Adipocyte (in vitro differentiated cells): ENCODE measurements around the gene LRRN2.
"Not testable (repeated sequence)": the region's sequence is repeated elsewhere in the genome, so short reads cannot be mapped to it uniquely, and the experiment has no call there.

Source experiments
- DNase-seq: peaks from one replicate; pipeline ENCODE4 v3.0.0-alpha.2; 2015; ENCODE audit warnings: low read depth
- H3K27me3 ChIP-seq: replicated peaks from 2 replicates; pipeline ENCODE4 v1.7.0; 2013; ENCODE audit warnings: mild to moderate bottlenecking, low read length, moderate library complexity; ENCODE audit not compliant: control insufficient read depth, insufficient read depth
- H3K36me3 ChIP-seq: 2 replicates; pipeline ENCODE4 v1.7.0; 2013; ENCODE audit warnings: low read length, mild to moderate bottlenecking, moderate library complexity; ENCODE audit not compliant: control insufficient read depth, insufficient read depth, severe bottlenecking
- H3K4me1 ChIP-seq: 2 replicates; pipeline ENCODE4 v1.7.0; 2013; ENCODE audit warnings: mild to moderate bottlenecking, low read length, moderate library complexity; ENCODE audit not compliant: control insufficient read depth, insufficient read depth
- H3K4me3 ChIP-seq: 2 replicates; pipeline ENCODE4 v1.7.0; 2013; ENCODE audit warnings: mild to moderate bottlenecking, low read length, moderate library complexity
- H3K9ac ChIP-seq: 2 replicates; pipeline ENCODE4 v1.7.0; 2013; ENCODE audit warnings: mild to moderate bottlenecking, low read length, moderate library complexity
- H3K9me3 ChIP-seq: 2 replicates; pipeline ENCODE4 v1.7.0; 2013; ENCODE audit warnings: mild to moderate bottlenecking, low read length, moderate library complexity; ENCODE audit not compliant: control insufficient read depth

Gene LRRN2

GRCh38 chr1:204702552-204703267 is 17.2 kb upstream of the LRRN2 start:
- no peaks in the 10 kb centered on the region for H3K36me3 ChIP-seq
- H3K4me1 ChIP-seq, result peaks cover 3% of the 10 kb centered on the region
- H3K9me3 ChIP-seq, result no peaks in the 10 kb centered on the region
- no peak overlapping the region for H3K9ac ChIP-seq
- no peak for DNase-seq
- no peak overlapping the region for H3K4me3 ChIP-seq
- H3K27me3 ChIP-seq, result peaks cover 84% of the 10 kb centered on the region

- H3K9ac ChIP-seq, result no peak overlapping the region
- H3K4me3 ChIP-seq, result no peak overlapping the region
- H3K4me1 ChIP-seq, result peaks cover 12% of the 10 kb centered on the region
- no peaks in the 10 kb centered on the region for H3K9me3 ChIP-seq
- H3K27me3 ChIP-seq, result peaks cover 78% of the 10 kb centered on the region
- H3K36me3 ChIP-seq, result no peaks in the 10 kb centered on the region
- DNase-seq, result no peak
These were observed 15.7 kb upstream of the LRRN2 start for GRCh38 chr1:204701229-204701628.

GRCh38 chr1:204697893-204698292 is 12.4 kb upstream of the LRRN2 start:
- Histone ChIP-seq H3K4me1 (peaks cover 12% of the 10 kb centered on the region), H3K27me3 (peaks cover 67% of the 10 kb centered on the region), H3K9me3 (no peaks in the 10 kb centered on the region), H3K36me3 (no peaks in the 10 kb centered on the region), H3K9ac (no peak overlapping the region), H3K4me3 (no peak overlapping the region)
- no peak for DNase-seq

- Histone ChIP-seq H3K9me3 (no peaks in the 10 kb centered on the region), H3K4me3 (no peak overlapping the region), H3K4me1 (peaks cover 12% of the 10 kb centered on the region), H3K36me3 (no peaks in the 10 kb centered on the region), H3K27me3 (peaks cover 66% of the 10 kb centered on the region), H3K9ac (no peak overlapping the region)
- no peak for DNase-seq
These were observed 11.1 kb upstream of the LRRN2 start for GRCh38 chr1:204696606-204697005.

GRCh38 chr1:204695692-204696091 is 10.2 kb upstream of the LRRN2 start:
- Histone ChIP-seq H3K4me3 (no peak overlapping the region), H3K4me1 (peaks cover 12% of the 10 kb centered on the region), H3K36me3 (no peaks in the 10 kb centered on the region), H3K9me3 (no peaks in the 10 kb centered on the region), H3K27me3 (peaks cover 63% of the 10 kb centered on the region), H3K9ac (no peak overlapping the region)
- no peak for DNase-seq

- peaks cover 12% of the 10 kb centered on the region for H3K4me1 ChIP-seq
- no peak for DNase-seq
- H3K36me3 ChIP-seq, result no peaks in the 10 kb centered on the region
- no peak overlapping the region for H3K9ac ChIP-seq
- no peak overlapping the region for H3K4me3 ChIP-seq
- H3K9me3 ChIP-seq, result no peaks in the 10 kb centered on the region
- peaks cover 59% of the 10 kb centered on the region for H3K27me3 ChIP-seq
These were observed 8.6 kb upstream of the LRRN2 start for GRCh38 chr1:204694145-204694544.

- H3K9ac ChIP-seq, result no peak overlapping the region
- no peaks in the 10 kb centered on the region for H3K9me3 ChIP-seq
- H3K4me3 ChIP-seq, result no peak overlapping the region
- no peaks in the 10 kb centered on the region for H3K36me3 ChIP-seq
- H3K27me3 ChIP-seq, result peaks cover 63% of the 10 kb centered on the region
- DNase-seq, result no peak
- H3K4me1 ChIP-seq, result peaks cover 11% of the 10 kb centered on the region
These were observed 7.4 kb upstream of the LRRN2 start for GRCh38 chr1:204692841-204693356.

GRCh38 chr1:204692325-204692840 is 6.8 kb upstream of the LRRN2 start:
- Histone ChIP-seq H3K4me1 (peaks cover 6% of the 10 kb centered on the region), H3K9ac (no peak overlapping the region), H3K4me3 (no peak overlapping the region), H3K9me3 (no peaks in the 10 kb centered on the region), H3K36me3 (no peaks in the 10 kb centered on the region), H3K27me3 (peaks cover 64% of the 10 kb centered on the region)
- no peak for DNase-seq

GRCh38 chr1:204691328-204691730 is 5.8 kb upstream of the LRRN2 start:
- H3K9ac ChIP-seq, H3K9me3 ChIP-seq, H3K4me3 ChIP-seq, H3K36me3 ChIP-seq, H3K4me1 ChIP-seq: not testable (repeated sequence)
- H3K27me3 ChIP-seq, result peaks cover 69% of the 10 kb centered on the region
- peak; percentile 31 for DNase-seq

- Histone ChIP-seq H3K36me3 (no peaks in the 10 kb centered on the region), H3K4me3 (no peak overlapping the region), H3K9ac (no peak overlapping the region), H3K4me1 (peaks cover 3% of the 10 kb centered on the region), H3K27me3 (peaks cover 70% of the 10 kb centered on the region), H3K9me3 (no peaks in the 10 kb centered on the region)
- no peak for DNase-seq
These were observed 3.2 kb upstream of the LRRN2 start for GRCh38 chr1:204688776-204689175.

- no peaks in the 10 kb centered on the region for H3K9me3 ChIP-seq
- peaks cover 69% of the 10 kb centered on the region for H3K27me3 ChIP-seq
- no peak overlapping the region for H3K4me3 ChIP-seq
- no peak overlapping the region for H3K9ac ChIP-seq
- H3K36me3 ChIP-seq, result no peaks in the 10 kb centered on the region
- H3K4me1 ChIP-seq, result peaks cover 3% of the 10 kb centered on the region
- DNase-seq, result no peak
These were observed 2.5 kb upstream of the LRRN2 start for GRCh38 chr1:204688007-204688406.
